Panc1 (cell line): Measurements from ENCODE around the gene MYDGF.

ENCODE experiments used
- POLR2AphosphoS5 ChIP-seq: IDR thresholded peaks from 2 replicates; pipeline ENCODE4 v1.6.1; 2012; ENCODE audit warnings: mild to moderate bottlenecking, low read depth, low read length, moderate library complexity
- SIN3A ChIP-seq: IDR thresholded peaks from 2 replicates; pipeline ENCODE4 v1.6.1; 2012; ENCODE audit warnings: low read depth, mild to moderate bottlenecking, low read length, moderate library complexity, borderline replicate concordance; ENCODE audit not compliant: insufficient read depth
- TF ChIP-seq, protein P1 (sequence below): fragments of 450-650 bp; IDR thresholded peaks from 2 replicates; pipeline ENCODE4 v1.5.1; 2017; ENCODE audit warnings: mild to moderate bottlenecking
- TF ChIP-seq, protein P2 (sequence below), 2 experiments: IDR thresholded peaks; 2 replicates each; pipeline ENCODE4 v1.6.1; 2011 to 2012; ENCODE audit warnings: low read depth in 2 of 2, control low read depth in 1 of 2, low read length in 1 of 2, mild to moderate bottlenecking in 1 of 2, moderate library complexity in 1 of 2; ENCODE audit not compliant: insufficient read depth in 1 of 2

DNA sequence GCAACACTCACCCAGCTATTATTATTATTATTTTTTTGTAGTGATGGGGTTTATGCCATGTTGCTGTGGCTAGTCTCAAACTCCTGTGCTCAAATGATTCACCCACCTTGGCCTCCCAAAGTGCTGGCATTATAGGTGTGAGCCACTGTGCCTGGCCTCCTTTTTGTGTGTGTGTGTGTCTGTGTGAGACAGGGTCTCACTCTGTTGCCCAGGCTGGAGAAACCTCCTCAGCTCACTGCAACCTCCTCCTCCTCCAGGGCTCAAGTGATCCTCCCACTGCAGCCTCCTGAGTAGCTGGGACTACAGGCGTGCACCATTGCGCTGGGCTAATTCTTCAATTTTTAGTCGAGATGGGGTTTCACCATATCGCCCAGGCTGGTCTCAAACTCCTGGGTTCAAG lies 3.6 kb upstream of the MYDGF start:
- TF ChIP-seq, protein P1, sequence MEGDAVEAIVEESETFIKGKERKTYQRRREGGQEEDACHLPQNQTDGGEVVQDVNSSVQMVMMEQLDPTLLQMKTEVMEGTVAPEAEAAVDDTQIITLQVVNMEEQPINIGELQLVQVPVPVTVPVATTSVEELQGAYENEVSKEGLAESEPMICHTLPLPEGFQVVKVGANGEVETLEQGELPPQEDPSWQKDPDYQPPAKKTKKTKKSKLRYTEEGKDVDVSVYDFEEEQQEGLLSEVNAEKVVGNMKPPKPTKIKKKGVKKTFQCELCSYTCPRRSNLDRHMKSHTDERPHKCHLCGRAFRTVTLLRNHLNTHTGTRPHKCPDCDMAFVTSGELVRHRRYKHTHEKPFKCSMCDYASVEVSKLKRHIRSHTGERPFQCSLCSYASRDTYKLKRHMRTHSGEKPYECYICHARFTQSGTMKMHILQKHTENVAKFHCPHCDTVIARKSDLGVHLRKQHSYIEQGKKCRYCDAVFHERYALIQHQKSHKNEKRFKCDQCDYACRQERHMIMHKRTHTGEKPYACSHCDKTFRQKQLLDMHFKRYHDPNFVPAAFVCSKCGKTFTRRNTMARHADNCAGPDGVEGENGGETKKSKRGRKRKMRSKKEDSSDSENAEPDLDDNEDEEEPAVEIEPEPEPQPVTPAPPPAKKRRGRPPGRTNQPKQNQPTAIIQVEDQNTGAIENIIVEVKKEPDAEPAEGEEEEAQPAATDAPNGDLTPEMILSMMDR, result no peak
- TF ChIP-seq POLR2AphosphoS5 (no peak; the same call in 1 of the 2 replicates), SIN3A (no peak)
- TF ChIP-seq, protein P2, sequence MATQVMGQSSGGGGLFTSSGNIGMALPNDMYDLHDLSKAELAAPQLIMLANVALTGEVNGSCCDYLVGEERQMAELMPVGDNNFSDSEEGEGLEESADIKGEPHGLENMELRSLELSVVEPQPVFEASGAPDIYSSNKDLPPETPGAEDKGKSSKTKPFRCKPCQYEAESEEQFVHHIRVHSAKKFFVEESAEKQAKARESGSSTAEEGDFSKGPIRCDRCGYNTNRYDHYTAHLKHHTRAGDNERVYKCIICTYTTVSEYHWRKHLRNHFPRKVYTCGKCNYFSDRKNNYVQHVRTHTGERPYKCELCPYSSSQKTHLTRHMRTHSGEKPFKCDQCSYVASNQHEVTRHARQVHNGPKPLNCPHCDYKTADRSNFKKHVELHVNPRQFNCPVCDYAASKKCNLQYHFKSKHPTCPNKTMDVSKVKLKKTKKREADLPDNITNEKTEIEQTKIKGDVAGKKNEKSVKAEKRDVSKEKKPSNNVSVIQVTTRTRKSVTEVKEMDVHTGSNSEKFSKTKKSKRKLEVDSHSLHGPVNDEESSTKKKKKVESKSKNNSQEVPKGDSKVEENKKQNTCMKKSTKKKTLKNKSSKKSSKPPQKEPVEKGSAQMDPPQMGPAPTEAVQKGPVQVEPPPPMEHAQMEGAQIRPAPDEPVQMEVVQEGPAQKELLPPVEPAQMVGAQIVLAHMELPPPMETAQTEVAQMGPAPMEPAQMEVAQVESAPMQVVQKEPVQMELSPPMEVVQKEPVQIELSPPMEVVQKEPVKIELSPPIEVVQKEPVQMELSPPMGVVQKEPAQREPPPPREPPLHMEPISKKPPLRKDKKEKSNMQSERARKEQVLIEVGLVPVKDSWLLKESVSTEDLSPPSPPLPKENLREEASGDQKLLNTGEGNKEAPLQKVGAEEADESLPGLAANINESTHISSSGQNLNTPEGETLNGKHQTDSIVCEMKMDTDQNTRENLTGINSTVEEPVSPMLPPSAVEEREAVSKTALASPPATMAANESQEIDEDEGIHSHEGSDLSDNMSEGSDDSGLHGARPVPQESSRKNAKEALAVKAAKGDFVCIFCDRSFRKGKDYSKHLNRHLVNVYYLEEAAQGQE (IDR thresholded peaks at IDR 0.05; ENCODE audit: insufficient read depth in 1 of 2, low read depth in 2 of 2, low read length in 1 of 2), result no peak
